Lung (tissue), 12 donors: Measurements from ENCODE around the gene HMGA1. TPM values are rescaled to one million over a fixed set of nuclear protein-coding genes. Genes with fewer than 3 reads are reported as not detected.
"Not testable (repeated sequence)": the region's sequence is repeated elsewhere in the genome, so short reads cannot be mapped to it uniquely, and the experiment has no call there.

Source experiments
- ATAC-seq: fragments of 200-7000 bp; cut with Tn5 transposase; one replicate; pipeline ENCODE4 v1.9.1; 2020; ENCODE audit warnings: moderate number of reproducible peaks; ENCODE audit not compliant: insufficient read depth, low FRiP score
- DNase-seq, 3 donors: peaks; one replicate each; pipeline ENCODE4 v3.0.0-alpha.2; 2013 to 2017
- H3K27ac ChIP-seq, 2 donors: one replicate each; pipeline ENCODE4 v1.5.1; 2013; ENCODE audit warnings: mild to moderate bottlenecking in 2 of 2, moderate library complexity in 2 of 2, control low read depth in 1 of 2, inconsistent platforms in 1 of 2, low read depth in 1 of 2, low read length in 1 of 2
- H3K27me3 ChIP-seq, 3 donors: one replicate each; pipeline ENCODE4 v1.5.1; 2013; ENCODE audit warnings: low read length in 2 of 3; ENCODE audit not compliant: control insufficient read depth in 3 of 3, insufficient read depth in 3 of 3
- H3K36me3 ChIP-seq, 4 donors: one replicate each; pipeline ENCODE4 v1.5.1; 2013; ENCODE audit warnings: low read length in 4 of 4, mild to moderate bottlenecking in 1 of 4, moderate library complexity in 1 of 4; ENCODE audit not compliant: control insufficient read depth in 4 of 4, insufficient read depth in 4 of 4
- H3K4me1 ChIP-seq, 5 donors: one replicate each; pipeline ENCODE4 v1.5.1; 2013; ENCODE audit warnings: low read length in 5 of 5, mild to moderate bottlenecking in 2 of 5, moderate library complexity in 1 of 5; ENCODE audit not compliant: control insufficient read depth in 5 of 5, insufficient read depth in 5 of 5
- H3K4me3 ChIP-seq: one replicate; pipeline ENCODE4 v1.5.1; 2013; ENCODE audit warnings: mild to moderate bottlenecking, control low read depth, moderate library complexity
- H3K9ac ChIP-seq, 2 donors: one replicate each; pipeline ENCODE4 v1.5.1; 2013; ENCODE audit warnings: low read length in 2 of 2, control low read depth in 1 of 2; ENCODE audit not compliant: insufficient read depth in 1 of 2
- H3K9me3 ChIP-seq, 4 donors: one replicate each; pipeline ENCODE4 v1.5.1; 2013; ENCODE audit warnings: low read length in 3 of 4, mild to moderate bottlenecking in 1 of 4, moderate library complexity in 1 of 4; ENCODE audit not compliant: control insufficient read depth in 4 of 4, insufficient read depth in 3 of 4
- CTCF ChIP-seq: IDR thresholded peaks from 2 replicates; pipeline ENCODE4 v1.5.1; 2012; ENCODE audit warnings: mild to moderate bottlenecking; ENCODE audit errors: control extremely low read depth, extremely low read depth
- WGBS, 2 donors: extraction: QIAGEN DNeasy Blood & Tissue Kit; methylation state at CpG; one replicate each; pipeline ENCODE4 v1.1.7; 2013; 5-methylcytosine and 5-hydroxymethylcytosine counted together
- polyA plus RNA-seq, 2 donors: library from polyadenylated mRNA; stranded (reverse); fragments of 200-250 nt; gene quantifications; one replicate each; pipeline ENCODE4 v1.2.1, GENCODE V29; 2013
- total RNA-seq, 2 donors: library from RNA; depleted of rRNA in 1 of 2; stranded (reverse); fragments of >200 nt in 1 of 2; gene quantifications; one replicate each; pipeline ENCODE4 v1.2.1, GENCODE V29; 2014 to 2021
- donor health status: control.
- donor health status: control.
- donor health status: Bipolar disorder and iron deficiency.
- donor health status: healthy.
- donor health status: DM: yes; HTN: yes; CAD: no.

Gene HMGA1
- total and polyA plus RNA-seq, 4 donors: 47.9 to 102 (median 96.9) TPM

- Histone ChIP-seq H3K9me3 (no peaks in the 10 kb centered on the region), H3K36me3 (peaks cover 0 to 28% (median 0%) of the 10 kb centered on the region in 4 donors), H3K4me1 (peaks cover 0 to 17% (median 11%) of the 10 kb centered on the region in 5 donors), H3K9ac (no peak overlapping the region), H3K27me3 (no peaks in the 10 kb centered on the region), H3K27ac (peak overlapping the region; percentile 7 to 42), H3K4me3 (no peak overlapping the region)
- no peak for DNase-seq
- no peak for TF ChIP-seq CTCF
- ATAC-seq: no peak
- WGBS, 2 donors: 50 to 66% methylated on average over 5 of the region's 5 CpGs
Measured at GRCh38 chr6:34243131-34243771, 6.6 kb downstream of the HMGA1 start.

GRCh38 chr6:34243901-34244884 lies 7.5 kb downstream of the HMGA1 start:
- H3K9me3 ChIP-seq: no peaks in the 10 kb centered on the region
- DNase-seq: no peak
- H3K27me3 ChIP-seq: no peaks in the 10 kb centered on the region
- H3K4me3 ChIP-seq: no peak overlapping the region
- TF ChIP-seq CTCF: no peak
- H3K9ac ChIP-seq: no peak overlapping the region
- WGBS, 2 donors: 31 to 35% methylated on average over 19 of the region's 19 CpGs
- peak; percentile 22 for ATAC-seq
- H3K36me3 ChIP-seq: peaks cover 0 to 28% (median 0%) of the 10 kb centered on the region in 4 donors
- peak overlapping the region; percentile 77 to 84 for H3K27ac ChIP-seq
- peaks cover 0 to 18% (median 7%) of the 10 kb centered on the region in 5 donors for H3K4me1 ChIP-seq

- WGBS, 2 donors: 84 to 91% methylated on average over 12 to 13 of the region's 13 CpGs
- H3K9me3 ChIP-seq, H3K27me3 ChIP-seq, H3K27ac ChIP-seq, DNase-seq, H3K4me3 ChIP-seq, ATAC-seq, H3K9ac ChIP-seq: not testable (repeated sequence)
- H3K36me3 ChIP-seq: peaks cover 0 to 28% (median 0%) of the 10 kb centered on the region in 4 donors
- H3K4me1 ChIP-seq: peaks cover 4 to 20% (median 7%) of the 10 kb centered on the region in 5 donors
Measured at GRCh38 chr6:34245032-34245760, 8.5 kb downstream of the HMGA1 start.

- ATAC-seq, H3K27me3 ChIP-seq, H3K27ac ChIP-seq, H3K4me3 ChIP-seq, H3K9me3 ChIP-seq, H3K9ac ChIP-seq, DNase-seq: not testable (repeated sequence)
- Histone ChIP-seq H3K4me1 (peaks cover 4 to 20% (median 7%) of the 10 kb centered on the region in 5 donors), H3K36me3 (peaks cover 0 to 24% (median 0%) of the 10 kb centered on the region in 4 donors)
- 81 to 87% methylated on average over 7 of the region's 7 CpGs for WGBS, 2 donors
Measured at GRCh38 chr6:34245761-34246140, 9.1 kb downstream of the HMGA1 start.
